ENCODE results near the gene KCNJ5. TPM values are rescaled to one million over a fixed set of nuclear protein-coding genes. Genes with fewer than 3 reads are reported as not detected.

The KCNJ5 gene
- total RNA-seq, 3 donors from 2014 or later = 0.98 to 8.8 (median 2.8) TPM

- TF ChIP-seq POLR2AphosphoS5 (IDR thresholded peaks at IDR 0.05) (no peak), POLR2A (IDR thresholded peaks at IDR 0.05) (no peak), CTCF (IDR thresholded peaks at IDR 0.05) (no peak)
- H3K36me3 ChIP-seq = no peaks in the 10 kb centered on the region
- no peaks in the 10 kb centered on the region for H3K4me1 ChIP-seq
- H3K4me3 ChIP-seq = peak overlapping the region in 1 of 3 donors; percentile 46
- DNase-seq (ENCODE audit: low spot score in 2 of 2) = peak in 1 of 2 donors; percentile 71
- H3K9me3 ChIP-seq = no peaks in the 10 kb centered on the region
- intact Hi-C loops (cut with DNase I; ENCODE audit: low total_unique reads) = loop anchor here (5.0 kb wide), 1 partner anchor 1153 kb away; no protein-coding TSS in a partner anchor
- H3K27ac ChIP-seq = peak overlapping the region; percentile 76 to 80
- peaks cover 0 to 27% of the 10 kb centered on the region in 2 donors for H3K27me3 ChIP-seq
These were observed 49.4 kb downstream of the KCNJ5 start for GRCh38 chr11:128940603-128941002.

- H3K4me1 ChIP-seq = no peaks in the 10 kb centered on the region
- peaks cover 0 to 28% of the 10 kb centered on the region in 2 donors for H3K27me3 ChIP-seq
- H3K36me3 ChIP-seq = no peaks in the 10 kb centered on the region
- no peak for TF ChIP-seq POLR2AphosphoS5 (IDR thresholded peaks at IDR 0.05)
- TF ChIP-seq POLR2A (IDR thresholded peaks at IDR 0.05) = no peak
- no peak for TF ChIP-seq CTCF (IDR thresholded peaks at IDR 0.05)
- no peaks in the 10 kb centered on the region for H3K9me3 ChIP-seq
- H3K27ac ChIP-seq = peak overlapping the region; percentile 76 to 80
- H3K4me3 ChIP-seq = peak overlapping the region in 1 of 3 donors; percentile 46
- DNase-seq (ENCODE audit: low spot score in 2 of 2) = no peak
- intact Hi-C loops (cut with DNase I; ENCODE audit: low total_unique reads) = loop anchor here (5.0 kb wide), 1 partner anchor 1154 kb away; no protein-coding TSS in a partner anchor
These were observed 50.0 kb downstream of the KCNJ5 start for GRCh38 chr11:128941110-128941509.

- peaks cover 0 to 28% of the 10 kb centered on the region in 2 donors for H3K27me3 ChIP-seq
These were observed 50.6 kb downstream of the KCNJ5 start for GRCh38 chr11:128941573-128942271.

GRCh38 chr11:128942272-128942612 lies 51.1 kb downstream of the KCNJ5 start:
- TF ChIP-seq CTCF (IDR thresholded peaks at IDR 0.05) (no peak), POLR2AphosphoS5 (IDR thresholded peaks at IDR 0.05) (no peak), POLR2A (IDR thresholded peaks at IDR 0.05) (no peak)
- Histone ChIP-seq H3K4me1 (no peaks in the 10 kb centered on the region), H3K36me3 (no peaks in the 10 kb centered on the region), H3K27ac (peak overlapping the region; percentile 63 to 76), H3K9me3 (no peaks in the 10 kb centered on the region), H3K27me3 (peaks cover 0 to 28% of the 10 kb centered on the region in 2 donors), H3K4me3 (no peak overlapping the region)
- DNase-seq (ENCODE audit: low spot score in 2 of 2) = no peak
- intact Hi-C loops (cut with DNase I; ENCODE audit: low total_unique reads) = loop anchor here (5.0 kb wide), 1 partner anchor 1155 kb away; no protein-coding TSS in a partner anchor

More at GRCh38 chr11:128941573-128942271, 50.6 kb downstream of the KCNJ5 start:
- intact Hi-C loops (cut with DNase I; ENCODE audit: low total_unique reads) = loop anchor here (5.0 kb wide), 1 partner anchor 1154 kb away; no protein-coding TSS in a partner anchor
- no peaks in the 10 kb centered on the region for H3K4me1 ChIP-seq
- H3K4me3 ChIP-seq = no peak overlapping the region
- TF ChIP-seq POLR2AphosphoS5 (IDR thresholded peaks at IDR 0.05) (no peak), CTCF (IDR thresholded peaks at IDR 0.05) (no peak), POLR2A (IDR thresholded peaks at IDR 0.05) (no peak)
- H3K27ac ChIP-seq = peak overlapping the region; percentile 76 to 80
- no peaks in the 10 kb centered on the region for H3K36me3 ChIP-seq
- H3K9me3 ChIP-seq = no peaks in the 10 kb centered on the region
- no peak for DNase-seq (ENCODE audit: low spot score in 2 of 2)

GRCh38 chr11:128942817-128943427 lies 51.8 kb downstream of the KCNJ5 start, which contains the start of gene TP53AIP1:
TSS of gene TP53AIP1 (minus strand) at chr11:128942871. CDS start at chr11:128937818, 5,053 bp downstream.
- no peak within 1 kb of the TSS for H3K4me3 ChIP-seq

More at GRCh38 chr11:128942817-128943427, 51.8 kb downstream of the KCNJ5 start, which contains the start of gene TP53AIP1:
- TF ChIP-seq POLR2AphosphoS5 (IDR thresholded peaks at IDR 0.05) = no peak
- no peak for TF ChIP-seq CTCF (IDR thresholded peaks at IDR 0.05)
- no peak for TF ChIP-seq POLR2A (IDR thresholded peaks at IDR 0.05)
- intact Hi-C loops (cut with DNase I; ENCODE audit: low total_unique reads) = loop anchor here (5.0 kb wide), 1 partner anchor 1156 kb away; no protein-coding TSS in a partner anchor
- Histone ChIP-seq H3K27ac (peak within 1 kb of the TSS; percentile 76 to 80), H3K9me3 (no peaks in the 10 kb centered on the region), H3K4me1 (no peaks in the 10 kb centered on the region), H3K36me3 (no peaks in the 10 kb centered on the region), H3K27me3 (peaks cover 0 to 28% of the 10 kb centered on the region in 2 donors)
- DNase-seq (ENCODE audit: low spot score in 2 of 2) = no peak

Data from breast epithelium (tissue), 4 donors.